ENCODE data around the gene ZDHHC11.

ZDHHC11 gene, protein sequence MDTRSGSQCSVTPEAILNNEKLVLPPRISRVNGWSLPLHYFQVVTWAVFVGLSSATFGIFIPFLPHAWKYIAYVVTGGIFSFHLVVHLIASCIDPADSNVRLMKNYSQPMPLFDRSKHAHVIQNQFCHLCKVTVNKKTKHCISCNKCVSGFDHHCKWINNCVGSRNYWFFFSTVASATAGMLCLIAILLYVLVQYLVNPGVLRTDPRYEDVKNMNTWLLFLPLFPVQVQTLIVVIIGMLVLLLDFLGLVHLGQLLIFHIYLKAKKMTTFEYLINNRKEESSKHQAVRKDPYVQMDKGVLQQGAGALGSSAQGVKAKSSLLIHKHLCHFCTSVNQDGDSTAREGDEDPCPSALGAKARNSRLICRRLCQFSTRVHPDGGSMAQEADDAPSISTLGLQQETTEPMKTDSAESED

DNA sequence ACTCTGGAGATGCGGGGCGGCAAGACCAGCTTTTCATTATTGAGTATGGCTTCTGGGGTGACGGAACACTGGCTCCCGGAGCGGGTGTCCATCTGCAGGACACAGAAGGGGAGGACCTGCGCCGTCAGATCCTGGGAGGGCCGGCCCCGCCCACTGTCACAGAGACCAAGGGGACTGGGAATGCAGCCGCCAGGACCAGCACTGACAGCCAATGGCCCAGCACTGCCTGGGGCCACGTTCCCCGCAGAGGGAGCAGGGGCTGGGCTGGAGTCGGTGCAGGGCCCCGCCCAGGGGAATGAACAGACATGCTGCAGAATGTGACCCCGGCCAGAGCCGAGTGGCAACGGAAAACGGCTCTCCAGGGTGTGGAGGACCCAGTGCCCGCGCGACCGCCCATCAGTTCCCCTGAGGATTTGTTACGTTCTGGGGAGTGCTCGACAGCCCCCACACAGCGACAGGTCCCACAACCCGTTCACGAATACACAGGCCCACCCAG lies at the start of gene ZDHHC11:
ZDHHC11 (minus strand) TSS at position 476 of the 496 bp plus-strand sequence; CDS start at position 92, 384 bp downstream.
- DNase-seq: no peak

- no peak for DNase-seq
Observed at GRCh38 chr5:893711-894110, 42.9 kb upstream of the ZDHHC11 start.

DNA sequence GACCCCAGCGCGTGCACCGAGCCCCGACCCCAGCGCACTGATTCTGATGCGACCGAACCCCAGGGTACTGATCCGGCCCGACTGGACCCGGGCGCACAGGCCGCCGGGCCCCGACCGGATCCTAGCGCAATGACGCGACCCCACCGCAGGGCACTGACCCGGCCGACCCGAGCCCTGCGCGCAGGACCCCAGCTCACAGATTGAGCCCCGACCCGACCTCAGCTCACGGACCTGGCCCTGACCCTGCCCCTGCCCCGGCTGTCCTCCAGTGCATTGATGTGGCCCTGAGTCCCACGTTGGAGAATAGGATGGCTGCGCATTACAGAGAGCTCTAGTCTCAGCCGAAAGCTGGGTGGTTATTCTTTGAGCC lies 42.3 kb upstream of the ZDHHC11 start:
- no peak for DNase-seq

GRCh38 chr5:892394-893136 lies 41.8 kb upstream of the ZDHHC11 start, which contains the start of the genes BRD9 and TRIP13:
BRD9 (minus strand) TSS chr5:892801; CDS start chr5:892657, 144 bp downstream.
TRIP13 (plus strand) TSS chr5:892884; CDS start chr5:892999, 115 bp downstream.
- peak; percentile 53 for DNase-seq

DNA sequence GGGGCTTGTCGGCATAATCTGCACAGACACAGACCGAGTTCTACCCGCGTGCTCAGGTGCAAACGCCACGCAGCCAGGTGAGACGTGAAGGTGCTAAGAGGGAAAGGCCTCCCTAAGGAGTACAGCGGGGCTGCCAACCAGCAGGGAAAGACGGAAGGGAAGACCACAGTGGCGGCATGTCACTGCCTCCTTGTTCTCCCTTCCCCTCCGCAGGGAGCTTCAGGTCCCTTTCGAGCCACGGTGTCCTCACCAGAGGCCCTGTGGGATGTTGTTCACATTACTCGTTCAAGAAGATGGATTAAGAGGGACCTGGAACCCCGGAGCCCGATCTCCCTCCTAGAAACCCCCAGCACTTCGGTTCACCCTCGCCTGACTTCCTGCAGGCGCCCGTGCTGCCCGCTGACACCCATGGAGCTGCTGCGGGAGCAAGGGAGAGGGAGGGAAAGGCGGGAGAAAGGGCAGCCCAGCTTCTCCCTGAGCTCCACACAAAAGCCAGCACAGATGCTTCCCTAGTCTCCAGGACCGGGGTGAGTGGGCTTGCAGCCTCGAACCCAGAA lies 41.1 kb upstream of the ZDHHC11 start:
- no peak for DNase-seq

GRCh38 chr5:891117-891836 lies 40.5 kb upstream of the ZDHHC11 start:
- no peak for DNase-seq

GRCh38 chr5:889075-889710 lies 38.4 kb upstream of the ZDHHC11 start:
- no peak for DNase-seq

GRCh38 chr5:888638-889035 lies 37.9 kb upstream of the ZDHHC11 start:
- no peak for DNase-seq

GRCh38 chr5:887947-888637 lies 37.3 kb upstream of the ZDHHC11 start:
- no peak for DNase-seq

- no peak for DNase-seq
Observed at GRCh38 chr5:886716-887325, 36.0 kb upstream of the ZDHHC11 start.

- DNase-seq: no peak
Observed at GRCh38 chr5:886036-886435, 35.2 kb upstream of the ZDHHC11 start.

DNA sequence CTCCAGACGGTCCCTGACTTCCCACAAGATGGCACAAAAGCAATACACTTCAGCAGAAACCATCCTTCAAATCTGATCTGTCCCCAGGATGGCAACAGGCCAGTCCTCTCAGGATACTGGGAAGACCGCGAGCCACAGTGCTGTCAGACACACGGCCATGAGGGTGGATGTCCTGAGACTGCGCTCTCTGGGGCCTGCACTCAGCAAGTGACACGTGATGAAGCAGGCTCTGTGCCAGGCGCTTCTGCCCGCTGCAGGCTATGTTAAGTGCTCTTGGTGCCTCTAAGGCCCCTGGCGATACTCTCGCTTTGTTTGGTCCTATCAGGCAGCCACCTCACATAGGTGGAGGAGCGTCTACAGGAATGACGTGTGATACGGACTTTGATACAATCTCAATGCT lies 34.7 kb upstream of the ZDHHC11 start:
- no peak for DNase-seq

- DNase-seq: no peak
Observed at GRCh38 chr5:885127-885442, 34.3 kb upstream of the ZDHHC11 start.

GRCh38 chr5:884345-885126 lies 33.8 kb upstream of the ZDHHC11 start:
- DNase-seq: no peak

DNA sequence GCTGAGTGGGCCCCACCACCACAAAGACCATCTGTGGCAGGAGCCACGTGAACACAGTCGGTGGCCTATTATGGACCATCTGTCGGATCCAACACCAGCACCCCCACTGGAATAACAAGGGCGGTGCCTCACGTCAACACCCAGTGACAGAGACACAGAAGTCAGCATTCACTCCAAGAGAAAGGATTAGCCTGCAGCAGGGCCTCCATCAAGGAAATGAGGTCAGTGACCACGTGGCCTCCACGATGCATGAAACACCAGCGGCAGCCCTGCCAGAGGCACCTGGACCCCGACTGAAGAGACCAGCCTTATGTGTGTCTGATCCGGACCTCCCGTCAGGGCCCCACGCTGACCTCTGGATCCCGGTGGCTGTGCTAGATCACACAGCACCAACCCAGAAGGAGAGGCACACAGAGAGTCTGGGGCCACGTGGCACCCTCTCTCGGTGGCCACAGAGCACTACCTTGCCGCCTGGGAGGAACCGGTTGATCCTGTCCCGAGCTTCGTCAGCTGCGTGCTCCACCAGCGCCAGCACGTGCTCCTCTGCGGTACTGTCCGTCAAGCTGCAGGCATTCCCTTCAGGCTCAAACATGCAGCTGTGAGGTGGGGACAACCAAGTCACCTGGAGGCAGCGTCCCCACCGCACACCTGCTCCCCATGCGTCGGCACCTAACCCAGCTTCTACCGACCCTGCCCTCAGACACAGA lies 32.8 kb upstream of the ZDHHC11 start:
- no peak for DNase-seq

DNA sequence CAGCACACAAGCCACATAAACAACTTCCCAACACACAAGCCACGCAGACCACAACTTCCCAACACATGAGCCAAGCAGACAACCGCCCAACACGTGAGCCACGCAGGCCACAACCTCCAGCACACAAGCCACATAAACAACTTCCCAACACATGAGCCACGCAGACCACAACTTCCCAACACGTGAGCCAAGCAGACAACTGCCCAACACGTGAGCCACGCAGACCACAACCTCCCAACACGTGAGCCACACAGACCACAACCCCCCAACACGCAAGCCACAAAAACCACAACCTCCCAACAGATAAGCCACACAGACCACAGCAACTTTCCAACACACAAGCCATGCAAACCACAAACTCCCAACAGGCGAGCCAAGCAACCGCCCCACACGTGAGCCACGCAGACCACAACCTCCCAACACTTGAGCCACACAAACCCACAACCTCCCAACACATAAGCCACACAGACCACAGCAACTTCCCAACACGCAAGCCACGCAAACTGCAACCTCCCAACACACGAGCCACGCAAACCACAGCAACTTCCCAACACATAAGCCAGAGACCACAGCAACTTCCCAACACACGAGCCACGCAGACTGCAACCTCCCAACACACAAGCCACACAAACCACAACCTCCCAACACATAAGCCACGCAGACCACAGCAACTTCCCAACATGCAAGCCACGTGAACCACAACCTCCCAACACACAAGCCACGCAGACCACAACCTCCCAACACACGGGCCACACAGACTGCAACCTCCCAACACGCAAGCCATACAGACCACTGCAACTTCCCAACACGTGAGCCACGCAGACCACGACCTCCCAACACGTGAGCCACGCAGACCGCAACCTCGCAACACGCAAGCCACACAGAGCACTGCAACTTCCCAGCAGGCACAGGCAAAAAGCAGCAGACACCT lies 31.7 kb upstream of the ZDHHC11 start:
- no peak for DNase-seq

DNA sequence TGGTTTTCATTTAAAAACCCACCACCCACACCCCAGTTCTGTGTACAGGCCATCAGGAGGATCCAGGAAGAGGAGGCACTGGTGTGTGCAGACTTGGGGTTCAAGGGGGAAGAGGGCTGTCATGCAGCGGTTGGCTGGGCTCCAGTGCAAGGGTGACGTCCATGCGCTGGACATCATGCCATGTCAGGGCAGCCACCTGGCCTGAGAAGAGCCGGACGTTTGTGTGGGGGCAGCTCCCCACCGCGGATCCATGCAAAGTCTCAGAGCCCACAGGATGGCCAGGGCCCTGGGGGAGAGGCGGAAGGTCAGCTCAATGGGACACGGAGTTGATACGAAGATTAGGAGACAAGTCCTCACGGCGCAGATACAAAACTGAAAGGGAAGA lies 30.8 kb upstream of the ZDHHC11 start:
- DNase-seq: no peak

DNA sequence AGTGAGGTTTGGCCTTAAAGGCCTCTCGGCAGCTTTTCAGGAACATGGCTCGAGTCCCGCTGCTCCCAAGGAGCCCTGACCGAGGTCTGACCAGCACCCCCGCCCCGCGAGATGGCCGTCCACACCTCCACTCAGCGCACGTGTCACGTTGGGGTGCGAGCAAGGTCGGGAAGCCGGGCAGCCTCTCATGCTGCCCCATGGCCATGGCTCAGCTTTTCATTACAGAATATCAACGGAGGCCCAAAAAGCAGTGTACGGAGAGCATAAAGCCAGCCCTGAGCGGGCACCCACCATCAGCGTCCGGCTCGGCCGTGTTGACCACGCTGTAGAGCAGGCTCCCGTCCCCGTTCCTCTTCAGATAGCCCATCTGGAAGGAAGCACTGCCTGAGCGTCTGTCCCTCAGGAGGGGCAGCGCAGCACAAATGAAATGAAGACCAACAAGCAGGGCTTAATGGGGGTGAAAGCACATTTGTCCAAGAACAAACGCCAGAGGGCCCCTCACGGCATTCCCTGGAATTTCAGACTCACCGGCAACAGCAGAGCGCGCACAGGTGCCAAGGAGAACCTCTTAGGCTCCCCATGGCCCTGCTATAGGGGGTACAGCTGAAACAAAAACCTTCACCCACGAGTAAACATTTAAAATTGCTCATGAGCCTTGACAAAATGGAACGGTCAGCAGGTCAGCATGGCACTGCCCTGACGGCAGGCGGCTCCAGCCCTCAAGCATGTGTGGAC lies 30.2 kb upstream of the ZDHHC11 start:
- no peak for DNase-seq
